B cell (primary cell): ENCODE measurements around the gene SRGAP1. TPM values are rescaled to one million over a fixed set of nuclear protein-coding genes. Genes with fewer than 3 reads are reported as not detected.

Experiments
- ATAC-seq: fragments of 200-7000 bp; cut with Tn5 transposase; one replicate; pipeline ENCODE4 v1.10.0; 2021; ENCODE audit warnings: low read depth, mild to moderate bottlenecking, moderate number of reproducible peaks, moderate library complexity
- CTCF ChIA-PET: fragments of 350-600 bp; sonication (Branson Sonifier 250); formaldehyde crosslinking; loops from one replicate; lab custom pipeline; 2021; ENCODE audit warnings: antibody characterized with exemption, inconsistent platforms; lab: Charles Lee
- POLR2A ChIA-PET: fragments of 350-600 bp; sonication (Branson Sonifier 250); formaldehyde crosslinking; loops from one replicate; lab custom pipeline; 2021; ENCODE audit warnings: antibody characterized with exemption; lab: Charles Lee
- DNase-seq: peaks from one replicate; pipeline ENCODE4 v3.0.0; 2013
- H2AFZ ChIP-seq: 2 replicates; pipeline ENCODE4 v1.6.1; 2012; ENCODE audit warnings: mild to moderate bottlenecking, low read depth, low read length; ENCODE audit not compliant: insufficient read depth, poor library complexity, severe bottlenecking
- H3K27ac ChIP-seq, 2 donors: 1 replicate in 1 of 2; 2 replicates in 1 of 2; pipeline ENCODE4 v1.5.1; 2012 to 2013; ENCODE audit warnings: low read length in 2 of 2, mild to moderate bottlenecking in 2 of 2, moderate library complexity in 1 of 2
- H3K27me3 ChIP-seq, 4 experiments: fragments of 200-600 bp in 1 of 4; sonication (generic) in 1 of 4; replicated peaks in 1 of 4; 1 replicate in 2 of 4; 2 replicates in 2 of 4; pipeline versions ENCODE4 v1.6.1 to v1.7.0; 2013 to 2016; ENCODE audit warnings: low read length in 3 of 4, mild to moderate bottlenecking in 2 of 4, mixed read lengths in 1 of 4, moderate library complexity in 1 of 4; ENCODE audit not compliant: insufficient read depth in 4 of 4, control insufficient read depth in 3 of 4; ENCODE audit errors: control extremely low read depth in 1 of 4
- H3K36me3 ChIP-seq, 2 experiments: replicated peaks in 1 of 2; 1 replicate in 1 of 2; 2 replicates in 1 of 2; pipeline versions ENCODE4 v1.6.1 to v1.7.1; 2013; ENCODE audit warnings: low read length in 1 of 2; ENCODE audit not compliant: insufficient read depth in 2 of 2, control insufficient read depth in 1 of 2; ENCODE audit errors: control extremely low read depth in 1 of 2, extremely low read depth in 1 of 2
- H3K4me1 ChIP-seq, 2 donors: fragments of 200-600 bp in 1 of 2; sonication (generic) in 1 of 2; 1 replicate in 1 of 2; 2 replicates in 1 of 2; pipeline versions ENCODE4 v1.5.1 to v1.6.1; 2013 to 2017; ENCODE audit warnings: low read length in 2 of 2; ENCODE audit not compliant: control insufficient read depth in 2 of 2, insufficient read depth in 2 of 2
- H3K4me2 ChIP-seq: replicated peaks from 2 replicates; pipeline ENCODE3; 2012; ENCODE audit warnings: mild to moderate bottlenecking, low read depth, low read length; ENCODE audit not compliant: poor library complexity, severe bottlenecking
- H3K4me3 ChIP-seq, 5 experiments: fragments of 200-600 bp in 1 of 5; sonication (generic) in 1 of 5; 1 replicate in 3 of 5; 2 replicates in 2 of 5; pipeline versions ENCODE4 v1.5.1 to v1.7.0; 2011 to 2016; ENCODE audit warnings: low read length in 4 of 5, mild to moderate bottlenecking in 4 of 5, low read depth in 2 of 5, control low read depth in 1 of 5, moderate library complexity in 1 of 5; ENCODE audit not compliant: insufficient read depth in 1 of 5; ENCODE audit errors: control extremely low read depth in 1 of 5, extremely low read depth in 1 of 5
- H3K79me2 ChIP-seq: fragments of 200-600 bp; sonication (generic); one replicate; pipeline ENCODE4 v1.6.0; 2016; ENCODE audit warnings: low read length; ENCODE audit not compliant: control insufficient read depth, insufficient read depth
- H3K9ac ChIP-seq: fragments of 200-600 bp; sonication (generic); 2 replicates; pipeline ENCODE4 v1.6.1; 2017; ENCODE audit warnings: mild to moderate bottlenecking, low read length, moderate library complexity
- H3K9me3 ChIP-seq, 3 donors: one replicate each; pipeline versions ENCODE4 v1.6.1 to v1.7.1; 2013; ENCODE audit warnings: low read length in 2 of 3; ENCODE audit not compliant: control insufficient read depth in 2 of 3, insufficient read depth in 1 of 3; ENCODE audit errors: control extremely low read depth in 1 of 3
- H4K20me1 ChIP-seq: 2 replicates; pipeline ENCODE4 v1.6.0; 2012; ENCODE audit warnings: mild to moderate bottlenecking, low read length; ENCODE audit not compliant: insufficient read depth, control insufficient read depth, poor library complexity, severe bottlenecking
- H3K27ac Mint-ChIP-seq: one replicate; pipeline ENCODE4 v1.8.0; 2021; ENCODE audit warnings: mixed read lengths
- H3K27me3 Mint-ChIP-seq: one replicate; pipeline ENCODE4 v1.8.0; 2021; ENCODE audit warnings: mixed read lengths
- H3K4me1 Mint-ChIP-seq: one replicate; pipeline ENCODE4 v1.8.0; 2021; ENCODE audit warnings: mixed read lengths
- H3K4me3 Mint-ChIP-seq: one replicate; pipeline ENCODE4 v1.8.0; 2021; ENCODE audit warnings: mixed read lengths
- H3K9me3 Mint-ChIP-seq: one replicate; pipeline ENCODE4 v1.8.0; 2022; ENCODE audit warnings: mixed read lengths; ENCODE audit not compliant: insufficient read depth
- CTCF ChIP-seq: fragments of 200-600 bp; IDR thresholded peaks from one replicate; pipeline ENCODE4 v1.8.0; 2022; ENCODE audit warnings: antibody characterized with exemption, mild to moderate bottlenecking
- EZH2 ChIP-seq: IDR thresholded peaks from 2 replicates; pipeline ENCODE4 v1.6.1; 2012; ENCODE audit warnings: borderline replicate concordance, low read depth, mild to moderate bottlenecking, moderate library complexity, low read length; ENCODE audit not compliant: insufficient read depth, poor library complexity, severe bottlenecking
- WGBS: methylation state at CpG from one replicate; pipeline ENCODE4 v1.1.5; 2013; ENCODE audit warnings: missing lambda C conversion rate; ENCODE audit not compliant: insufficient coverage; 5-methylcytosine and 5-hydroxymethylcytosine counted together
- intact Hi-C: fragments of 100-400 bp; cut with micrococcal nuclease; formaldehyde crosslinking; loops from one replicate; pipeline ENCODE4 v1.10.0; 2022
- polyA plus RNA-seq: library from polyadenylated mRNA; depleted of rRNA; stranded (reverse); fragments of >200 nt; gene quantifications from 2 replicates; pipeline ENCODE4 v1.2.3, GENCODE V29; 2012
- total RNA-seq, 2 donors: library from RNA; stranded (reverse); fragments of 120-200 nt in 1 of 2; gene quantifications; 1 replicate in 1 of 2; 2 replicates in 1 of 2; pipeline versions ENCODE4 v1.2.3 to v1.2.4, GENCODE V29; 2013 to 2022

SRGAP1 gene
- total and polyA plus RNA-seq, 2 donors (not counting 1 experiment from before 2014, with no cell fraction given): under 0.01 to 0.22 TPM

- Histone ChIP-seq H3K4me1 (no peaks in the 10 kb centered on the region), H3K4me2 (no peak overlapping the region), H3K79me2 (no peaks in the 10 kb centered on the region), H3K27ac (no peak overlapping the region), H3K4me3 (no peak overlapping the region), H4K20me1 (no peaks in the 10 kb centered on the region), H3K36me3 (no peaks in the 10 kb centered on the region), H3K9me3 (no peaks in the 10 kb centered on the region), H2AFZ (no peak overlapping the region), H3K9ac (no peak overlapping the region), H3K27me3 (no peaks in the 10 kb centered on the region)
- ATAC-seq (no peak), DNase-seq (no peak)
- Mint-ChIP-seq H3K27me3 (peaks cover 9% of the 10 kb centered on the region), H3K9me3 (no peaks in the 10 kb centered on the region), H3K4me1 (no peaks in the 10 kb centered on the region), H3K4me3 (no peak overlapping the region), H3K27ac (no peak overlapping the region)
- ChIA-PET POLR2A (no interaction called here), CTCF (no interaction called here)
- intact Hi-C loops: no loop called here
- WGBS: 86% methylated on average over 5 of the region's 5 CpGs
- TF ChIP-seq CTCF (no peak), EZH2 (no peak)
Measured at GRCh38 chr12:63967358-63968145, 123.1 kb downstream of the SRGAP1 start.

- Histone ChIP-seq H3K9ac (no peak overlapping the region), H3K36me3 (no peaks in the 10 kb centered on the region), H3K4me3 (no peak overlapping the region), H3K4me2 (no peak overlapping the region), H3K79me2 (no peaks in the 10 kb centered on the region), H3K4me1 (no peaks in the 10 kb centered on the region), H3K27ac (no peak overlapping the region), H2AFZ (no peak overlapping the region), H3K9me3 (no peaks in the 10 kb centered on the region), H3K27me3 (no peaks in the 10 kb centered on the region), H4K20me1 (no peaks in the 10 kb centered on the region)
- ATAC-seq: no peak
- no peak for TF ChIP-seq CTCF
- no peaks in the 10 kb centered on the region for H3K4me1 Mint-ChIP-seq
- H3K27ac Mint-ChIP-seq: no peak overlapping the region
- no peak overlapping the region for H3K4me3 Mint-ChIP-seq
- no peak for DNase-seq
- no peaks in the 10 kb centered on the region for H3K9me3 Mint-ChIP-seq
- intact Hi-C loops: no loop called here
- peaks cover 9% of the 10 kb centered on the region for H3K27me3 Mint-ChIP-seq
- ChIA-PET POLR2A (no interaction called here), CTCF (no interaction called here)
- 97% methylated on average over 6 of the region's 6 CpGs for WGBS
Measured at GRCh38 chr12:63968673-63969072, 124.2 kb downstream of the SRGAP1 start.
